Stomach (tissue), 4 donors: ENCODE results near the gene HIVEP1.

Source experiments
- CTCF ChIP-seq, 7 experiments: fragments of 450-650 bp in 4 of 7; fragments of 200-600 bp in 3 of 7; sonication (generic) in 3 of 7; IDR thresholded peaks; one replicate each; pipeline ENCODE4 v1.5.1; 2016 to 2019; ENCODE audit warnings: antibody characterized with exemption in 7 of 7, control low read depth in 2 of 7, mild to moderate bottlenecking in 1 of 7
- POLR2A ChIP-seq, 4 donors: fragments of 450-650 bp; IDR thresholded peaks; one replicate each; pipeline ENCODE4 v1.6.1; 2016; ENCODE audit warnings: antibody characterized with exemption in 4 of 4, control low read depth in 2 of 4, mild to moderate bottlenecking in 1 of 4, moderate library complexity in 1 of 4
- POLR2AphosphoS5 ChIP-seq, 3 donors: sonication (generic); formaldehyde crosslinking; IDR thresholded peaks; one replicate each; pipeline ENCODE4 v1.6.1; 2016; ENCODE audit warnings: antibody characterized with exemption in 3 of 3

- TF ChIP-seq POLR2AphosphoS5 (IDR thresholded peaks at IDR 0.05) (no peak), POLR2A (IDR thresholded peaks at IDR 0.05) (no peak), CTCF (IDR thresholded peaks at IDR 0.05) (no peak)
These were observed 136.2 kb downstream of the HIVEP1 start for GRCh38 chr6:12148317-12148801.
